Measurements from ENCODE around the gene INHBC.
"Not testable (repeated sequence)": the region's sequence is repeated elsewhere in the genome, so short reads cannot be mapped to it uniquely, and the experiment has no call there.

The INHBC gene, protein sequence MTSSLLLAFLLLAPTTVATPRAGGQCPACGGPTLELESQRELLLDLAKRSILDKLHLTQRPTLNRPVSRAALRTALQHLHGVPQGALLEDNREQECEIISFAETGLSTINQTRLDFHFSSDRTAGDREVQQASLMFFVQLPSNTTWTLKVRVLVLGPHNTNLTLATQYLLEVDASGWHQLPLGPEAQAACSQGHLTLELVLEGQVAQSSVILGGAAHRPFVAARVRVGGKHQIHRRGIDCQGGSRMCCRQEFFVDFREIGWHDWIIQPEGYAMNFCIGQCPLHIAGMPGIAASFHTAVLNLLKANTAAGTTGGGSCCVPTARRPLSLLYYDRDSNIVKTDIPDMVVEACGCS

DNA sequence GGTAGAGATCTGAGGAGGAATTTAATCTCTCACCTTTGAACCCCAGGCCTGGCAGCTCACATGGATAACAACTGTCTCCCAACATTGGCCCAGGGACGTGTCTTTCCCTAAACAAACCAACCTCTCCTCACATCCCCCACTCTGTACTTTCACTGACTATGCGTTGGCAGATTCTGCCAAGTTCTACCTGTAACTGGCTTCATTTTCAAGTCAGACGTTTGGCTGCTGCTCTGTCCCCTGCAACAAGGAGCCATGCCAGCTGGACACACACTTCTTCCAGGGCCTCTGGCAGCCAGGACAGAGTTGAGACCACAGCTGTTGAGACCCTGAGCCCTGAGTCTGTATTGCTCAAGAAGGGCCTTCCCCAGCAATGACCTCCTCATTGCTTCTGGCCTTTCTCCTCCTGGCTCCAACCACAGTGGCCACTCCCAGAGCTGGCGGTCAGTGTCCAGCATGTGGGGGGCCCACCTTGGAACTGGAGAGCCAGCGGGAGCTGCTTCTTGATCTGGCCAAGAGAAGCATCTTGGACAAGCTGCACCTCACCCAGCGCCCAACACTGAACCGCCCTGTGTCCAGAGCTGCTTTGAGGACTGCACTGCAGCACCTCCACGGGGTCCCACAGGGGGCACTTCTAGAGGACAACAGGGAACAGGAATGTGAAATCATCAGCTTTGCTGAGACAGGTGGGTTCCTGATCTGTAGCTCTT is at the start of gene INHBC:
Gene INHBC (plus strand): TSS at position 268 of the 707 bp plus-strand sequence. CDS start 103 bp downstream, at position 371.
- ATAC-seq (replicated peaks) = no peak
- H3K27me3 Mint-ChIP-seq = no peaks in the 10 kb centered on the region
- DNase-seq = no peak
- H3K4me1 Mint-ChIP-seq = peaks cover 11 to 14% of the 10 kb centered on the region in 2 donors
- peak within 1 kb of the TSS in 1 of 2 donors; percentile 3 for H3K4me3 Mint-ChIP-seq
- H3K9me3 Mint-ChIP-seq = no peaks in the 10 kb centered on the region
- peaks cover 0 to 5% of the 10 kb centered on the region in 2 donors for H3K36me3 Mint-ChIP-seq
- peak within 1 kb of the TSS; percentile 47 for H3K27ac Mint-ChIP-seq

DNA sequence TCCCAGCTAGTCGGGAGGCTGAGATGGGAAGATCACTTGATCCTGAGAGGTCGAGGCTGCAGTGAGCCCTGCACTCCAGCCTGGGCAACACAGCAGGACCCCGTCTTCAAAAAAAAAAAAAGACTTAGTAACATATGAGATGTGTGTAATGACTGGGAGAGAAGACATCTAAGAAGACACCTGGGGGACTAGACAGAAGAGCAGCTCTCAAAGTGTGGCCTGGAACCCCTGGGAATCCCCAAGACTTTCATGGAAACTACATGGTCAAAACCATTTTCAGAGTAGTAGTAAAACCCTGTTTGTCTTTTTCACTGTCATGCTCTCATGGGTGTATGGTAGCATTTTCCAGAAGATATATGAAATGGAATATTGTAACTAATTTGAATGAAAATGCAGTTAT is 49.0 kb upstream of the INHBC start:
- no peaks in the 10 kb centered on the region for H3K27me3 Mint-ChIP-seq
- peak; percentile 76 to 86 for ATAC-seq (replicated peaks)
- DNase-seq = no peak
- peaks cover 22 to 32% of the 10 kb centered on the region in 2 donors for H3K36me3 Mint-ChIP-seq
- H3K4me1 Mint-ChIP-seq = peaks cover 8 to 18% of the 10 kb centered on the region in 2 donors
- peak overlapping the region; percentile 69 for H3K27ac Mint-ChIP-seq
- peaks cover 0 to 1% of the 10 kb centered on the region in 2 donors for H3K9me3 Mint-ChIP-seq
- no peak overlapping the region for H3K4me3 Mint-ChIP-seq

DNA sequence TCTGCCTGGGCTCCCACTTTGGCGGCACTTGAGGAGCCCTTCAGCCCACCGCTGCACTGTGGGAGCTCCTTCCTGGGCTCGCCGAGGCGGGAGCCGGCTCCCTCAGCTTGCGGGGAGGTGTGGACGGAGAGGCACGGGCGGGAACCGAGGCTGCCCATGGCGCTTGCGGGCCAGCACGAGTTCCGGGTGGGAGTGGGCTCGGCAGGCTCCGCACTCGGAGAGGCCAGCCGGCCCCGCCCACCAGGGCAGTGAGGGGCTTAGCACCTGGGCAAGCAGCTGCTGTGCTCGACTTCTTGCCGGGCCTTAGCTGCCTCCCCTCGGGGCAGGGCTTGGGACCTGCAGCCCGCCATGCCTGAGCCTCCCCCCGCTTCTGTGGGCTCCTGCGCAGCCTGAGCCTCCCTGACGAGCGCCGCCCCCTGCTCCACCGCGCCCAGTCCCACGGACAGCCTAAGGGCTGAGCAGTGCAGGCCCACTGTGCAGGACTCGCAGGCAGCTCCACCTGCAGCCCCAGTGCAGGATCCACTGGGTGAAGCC is 48.3 kb upstream of the INHBC start:
- H3K9me3 Mint-ChIP-seq = peaks cover 0 to 1% of the 10 kb centered on the region in 2 donors
- DNase-seq (no peak), ATAC-seq (replicated peaks) (no peak)
- H3K27me3 Mint-ChIP-seq = no peaks in the 10 kb centered on the region
- H3K4me1 Mint-ChIP-seq = peaks cover 8 to 14% of the 10 kb centered on the region in 2 donors
- H3K4me3 Mint-ChIP-seq = no peak overlapping the region
- H3K36me3 Mint-ChIP-seq = peaks cover 19 to 28% of the 10 kb centered on the region in 2 donors
- peak overlapping the region; percentile 81 for H3K27ac Mint-ChIP-seq

DNA sequence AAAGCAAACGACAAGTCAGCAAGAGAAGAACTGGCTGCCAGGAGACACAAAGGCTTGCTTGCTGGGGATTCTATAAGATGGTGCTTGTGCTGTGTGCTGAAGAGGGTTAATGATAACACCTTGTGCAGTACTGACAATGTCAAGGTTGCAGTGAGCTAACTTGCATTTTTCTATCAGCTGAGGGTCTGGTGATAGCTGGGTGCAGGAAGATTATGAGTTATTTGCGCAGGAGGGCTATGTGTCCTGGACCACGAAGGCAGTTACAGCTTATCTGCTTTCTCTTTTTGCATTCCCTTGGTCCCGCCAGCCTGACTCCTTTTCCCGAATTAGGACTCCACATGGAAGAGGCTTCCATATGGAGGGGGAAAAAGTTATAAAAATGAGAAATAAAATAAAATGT is 46.2 kb upstream of the INHBC start:
- Mint-ChIP-seq H3K36me3 (peaks cover 24 to 35% of the 10 kb centered on the region in 2 donors), H3K27ac (no peak overlapping the region), H3K27me3 (no peaks in the 10 kb centered on the region), H3K4me1 (peaks cover 8 to 14% of the 10 kb centered on the region in 2 donors), H3K9me3 (peaks cover 0 to 1% of the 10 kb centered on the region in 2 donors), H3K4me3 (no peak overlapping the region)
- no peak for DNase-seq
- no peak for ATAC-seq (replicated peaks)

DNA sequence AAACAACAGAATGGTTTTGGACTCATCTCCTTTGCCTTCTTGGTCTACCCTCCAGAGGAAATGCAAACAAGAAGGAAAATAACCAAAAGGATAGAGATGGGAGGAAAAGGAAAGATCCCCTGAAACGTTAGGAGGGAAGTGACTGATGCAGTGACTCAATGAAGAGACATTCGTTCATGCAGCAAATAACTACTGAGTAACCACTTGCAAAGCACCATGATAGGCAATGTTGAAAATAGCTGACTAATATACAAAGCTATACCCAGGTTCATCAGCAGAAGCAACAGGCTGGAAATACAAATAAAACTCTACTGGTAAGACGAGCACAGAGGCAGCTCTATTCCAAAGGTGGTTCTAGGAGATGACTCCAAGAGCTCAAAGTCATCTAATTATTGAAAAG is 45.6 kb upstream of the INHBC start:
- Mint-ChIP-seq H3K27ac (no peak overlapping the region), H3K4me3 (no peak overlapping the region), H3K4me1 (peaks cover 8 to 14% of the 10 kb centered on the region in 2 donors), H3K9me3 (peaks cover 0 to 1% of the 10 kb centered on the region in 2 donors), H3K27me3 (no peaks in the 10 kb centered on the region), H3K36me3 (peaks cover 29 to 40% of the 10 kb centered on the region in 2 donors)
- ATAC-seq (replicated peaks) (no peak), DNase-seq (no peak)

DNA sequence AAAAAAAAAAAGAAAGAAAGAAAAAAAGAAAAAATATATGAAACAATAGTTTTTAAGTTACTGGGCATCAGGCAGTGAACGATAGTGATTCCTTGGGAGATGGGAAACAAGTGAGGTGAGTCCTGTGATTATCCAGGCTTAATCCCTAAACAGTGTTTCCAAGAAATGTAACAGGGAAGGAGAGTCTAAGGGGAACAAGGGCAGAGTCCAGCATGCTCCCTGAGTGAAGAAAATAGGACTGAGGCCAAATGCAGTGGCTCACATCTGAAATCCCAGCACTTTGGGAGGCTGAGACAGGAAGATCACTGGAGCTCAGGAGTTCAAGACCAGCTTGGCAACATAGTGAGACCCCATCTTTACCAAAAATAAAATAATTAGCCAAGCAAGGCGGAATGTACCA is 44.4 kb upstream of the INHBC start:
- Mint-ChIP-seq H3K27me3 (no peaks in the 10 kb centered on the region), H3K36me3 (peaks cover 35 to 45% of the 10 kb centered on the region in 2 donors), H3K4me1 (peaks cover 8 to 14% of the 10 kb centered on the region in 2 donors), H3K4me3 (no peak overlapping the region), H3K9me3 (peaks cover 0 to 1% of the 10 kb centered on the region in 2 donors), H3K27ac (peak overlapping the region; percentile 81)
- DNase-seq = no peak
- no peak for ATAC-seq (replicated peaks)

DNA sequence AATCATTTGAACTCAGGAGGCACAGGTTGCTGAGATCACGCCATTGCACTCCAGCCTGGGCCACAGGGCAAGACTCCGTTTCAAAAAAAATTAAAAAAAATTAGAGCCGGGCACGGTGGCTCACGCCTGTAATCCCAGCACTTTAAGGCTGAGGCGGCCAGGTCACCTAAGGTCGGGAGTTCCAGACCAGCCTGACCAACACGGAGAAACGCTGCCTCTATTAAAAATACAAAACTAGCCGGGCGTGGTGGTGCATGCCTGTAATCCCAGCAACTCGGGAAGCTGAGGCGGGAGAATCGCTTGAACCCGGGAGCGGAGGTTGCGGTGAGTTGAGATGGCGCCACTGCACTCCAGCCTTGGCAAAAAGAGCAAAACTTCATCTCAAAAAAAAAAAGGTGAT is 39.5 kb upstream of the INHBC start:
- DNase-seq (no peak), ATAC-seq (replicated peaks) (no peak)
- H3K27me3 Mint-ChIP-seq = no peaks in the 10 kb centered on the region
- H3K9me3 Mint-ChIP-seq = no peaks in the 10 kb centered on the region
- H3K27ac Mint-ChIP-seq = no peak overlapping the region
- peaks cover 24 to 30% of the 10 kb centered on the region in 2 donors for H3K36me3 Mint-ChIP-seq
- H3K4me1 Mint-ChIP-seq = peaks cover 0 to 4% of the 10 kb centered on the region in 2 donors
- no peak overlapping the region for H3K4me3 Mint-ChIP-seq

DNA sequence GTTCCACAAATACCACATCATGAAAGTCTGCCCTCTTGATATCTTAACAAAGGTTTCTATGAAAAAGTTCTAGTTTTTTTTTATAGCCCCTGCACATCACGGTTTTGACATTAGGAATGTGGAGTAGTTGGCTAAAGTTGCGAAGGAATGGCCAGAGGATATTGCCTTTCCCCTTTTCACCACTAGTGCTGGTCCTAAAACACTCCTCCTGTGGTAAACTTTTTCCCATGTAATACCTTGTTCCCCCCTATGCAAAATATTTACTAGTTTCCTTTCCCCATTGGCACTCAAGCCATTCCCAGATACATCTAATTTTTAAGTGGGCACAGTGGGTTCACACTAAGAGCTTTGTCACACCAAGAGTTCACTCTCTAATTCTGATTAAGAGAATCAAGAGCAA is 37.1 kb upstream of the INHBC start:
- Mint-ChIP-seq H3K9me3 (no peaks in the 10 kb centered on the region), H3K4me1 (peaks cover 5 to 6% of the 10 kb centered on the region in 2 donors), H3K4me3 (no peak overlapping the region), H3K27ac (no peak overlapping the region), H3K36me3 (peaks cover 17 to 20% of the 10 kb centered on the region in 2 donors), H3K27me3 (no peaks in the 10 kb centered on the region)
- no peak for ATAC-seq (replicated peaks)
- no peak for DNase-seq

DNA sequence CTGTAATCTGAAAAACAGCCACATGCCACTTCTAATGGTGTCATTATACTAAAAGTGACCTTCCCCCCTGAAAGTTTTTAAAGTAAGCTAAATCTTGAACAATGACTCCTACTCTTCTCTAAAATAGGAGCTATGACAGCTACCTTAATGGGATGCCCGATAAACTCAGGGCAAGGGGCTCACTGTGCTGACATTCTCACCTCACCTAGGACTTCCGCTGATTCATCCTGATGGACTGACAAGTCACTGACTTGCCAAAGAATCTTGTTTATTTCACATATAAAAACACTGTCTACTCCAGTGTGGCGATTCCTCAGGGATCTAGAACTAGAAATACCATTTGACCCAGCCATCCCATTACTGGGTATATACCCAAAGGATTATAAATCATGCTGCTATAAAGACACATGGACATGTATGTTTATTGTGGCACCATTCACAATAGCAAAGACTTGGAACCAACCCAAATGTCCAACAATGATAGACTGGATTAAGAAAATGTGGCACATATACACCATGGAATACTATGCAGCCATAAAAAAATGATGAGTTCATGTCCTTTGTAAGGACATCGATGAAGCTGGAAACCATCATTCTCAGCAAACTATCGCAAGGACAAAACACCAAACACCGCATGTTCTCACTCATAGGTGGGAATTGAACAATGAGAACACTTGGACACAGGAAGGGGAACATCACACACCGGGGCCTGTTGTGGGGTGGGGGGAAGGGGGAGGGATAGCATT is 34.7 kb upstream of the INHBC start:
- not testable (repeated sequence) for DNase-seq; H3K36me3 Mint-ChIP-seq; H3K27me3 Mint-ChIP-seq; H3K4me1 Mint-ChIP-seq; H3K27ac Mint-ChIP-seq; H3K9me3 Mint-ChIP-seq; ATAC-seq (replicated peaks); H3K4me3 Mint-ChIP-seq

DNA sequence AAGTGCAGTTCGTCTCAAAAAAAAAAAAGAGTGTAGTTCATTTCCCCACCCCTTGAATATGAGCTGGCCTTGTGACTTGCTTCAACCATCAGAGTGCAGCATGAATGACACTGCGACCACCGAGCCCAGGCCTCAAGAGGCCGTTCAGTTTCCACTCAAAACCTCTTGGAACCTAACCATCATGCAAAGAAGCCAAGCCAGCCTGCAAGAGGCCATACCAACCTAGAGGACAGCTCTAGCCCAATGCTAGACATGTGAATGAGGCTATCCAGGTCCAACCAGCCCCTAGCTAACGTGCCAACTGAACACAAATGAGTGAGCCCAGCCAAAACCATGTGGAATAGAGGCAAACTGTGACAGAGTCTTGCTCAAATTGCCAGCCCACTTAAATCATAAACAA is 33.4 kb upstream of the INHBC start:
- Mint-ChIP-seq H3K27ac (no peak overlapping the region), H3K4me3 (no peak overlapping the region), H3K36me3 (peaks cover 0 to 6% of the 10 kb centered on the region in 2 donors), H3K4me1 (peaks cover 6 to 11% of the 10 kb centered on the region in 2 donors), H3K9me3 (no peaks in the 10 kb centered on the region), H3K27me3 (no peaks in the 10 kb centered on the region)
- DNase-seq = no peak
- no peak for ATAC-seq (replicated peaks)

DNA sequence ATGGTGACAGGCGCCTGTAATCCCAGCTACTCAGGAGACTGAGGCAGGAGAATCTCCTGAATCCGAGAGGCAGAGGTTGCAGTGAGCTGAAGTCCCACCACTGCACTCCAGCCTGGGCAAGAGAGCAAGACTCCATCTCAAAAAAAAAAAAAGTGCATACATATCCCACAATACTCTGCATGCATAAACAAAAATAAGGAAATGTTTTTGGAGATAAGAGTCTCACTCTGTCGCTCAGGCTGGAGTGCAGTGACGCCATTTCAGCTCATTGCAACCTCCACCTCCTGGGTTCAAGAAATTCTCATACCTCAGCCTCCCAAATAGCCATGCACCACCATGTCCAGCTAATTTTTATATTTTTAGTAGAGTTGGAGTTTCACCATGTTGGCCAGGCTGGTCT is 32.4 kb upstream of the INHBC start:
- not testable (repeated sequence) for H3K27me3 Mint-ChIP-seq; H3K36me3 Mint-ChIP-seq; H3K9me3 Mint-ChIP-seq; DNase-seq; ATAC-seq (replicated peaks); H3K27ac Mint-ChIP-seq; H3K4me3 Mint-ChIP-seq
- H3K4me1 Mint-ChIP-seq = peaks cover 6 to 11% of the 10 kb centered on the region in 2 donors

DNA sequence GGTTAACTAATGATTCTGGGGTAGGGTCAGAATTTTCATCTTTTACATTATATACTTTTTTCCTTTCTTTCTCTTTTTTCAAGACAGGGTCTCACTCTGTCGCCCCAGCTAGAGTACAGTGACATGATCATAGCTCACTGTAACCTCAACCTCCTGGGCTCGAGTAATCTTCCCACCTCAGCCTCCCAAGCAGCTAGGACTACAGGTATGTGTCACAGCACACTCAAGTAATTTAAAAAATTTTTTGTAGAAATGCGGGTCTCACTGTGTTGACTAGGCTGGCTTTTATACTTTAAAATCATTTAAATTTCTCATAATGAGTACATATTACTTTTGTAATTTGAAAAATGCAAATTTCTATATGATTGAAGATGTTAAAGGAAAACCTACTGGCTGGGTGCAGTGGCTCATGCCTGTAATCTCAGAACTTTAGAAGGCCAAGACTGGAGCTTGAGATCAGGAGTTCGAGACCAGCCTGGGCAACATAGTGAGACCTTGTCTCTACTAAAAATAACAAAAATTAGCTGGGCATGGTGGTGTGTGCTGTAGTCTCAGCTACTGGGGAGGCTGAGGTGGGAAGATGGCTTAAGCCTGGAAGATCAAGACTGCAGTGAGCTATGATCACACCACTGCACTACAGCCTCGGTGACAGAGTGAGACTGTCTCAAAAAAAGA is 29.5 kb upstream of the INHBC start:
- DNase-seq = no peak
- H3K36me3 Mint-ChIP-seq = peaks cover 0 to 3% of the 10 kb centered on the region in 2 donors
- H3K4me1 Mint-ChIP-seq = peaks cover 3 to 11% of the 10 kb centered on the region in 2 donors
- H3K27ac Mint-ChIP-seq = peak overlapping the region; percentile 63
- no peaks in the 10 kb centered on the region for H3K9me3 Mint-ChIP-seq
- no peaks in the 10 kb centered on the region for H3K27me3 Mint-ChIP-seq
- ATAC-seq (replicated peaks) = peak; percentile 45 to 56
- no peak overlapping the region for H3K4me3 Mint-ChIP-seq

DNA sequence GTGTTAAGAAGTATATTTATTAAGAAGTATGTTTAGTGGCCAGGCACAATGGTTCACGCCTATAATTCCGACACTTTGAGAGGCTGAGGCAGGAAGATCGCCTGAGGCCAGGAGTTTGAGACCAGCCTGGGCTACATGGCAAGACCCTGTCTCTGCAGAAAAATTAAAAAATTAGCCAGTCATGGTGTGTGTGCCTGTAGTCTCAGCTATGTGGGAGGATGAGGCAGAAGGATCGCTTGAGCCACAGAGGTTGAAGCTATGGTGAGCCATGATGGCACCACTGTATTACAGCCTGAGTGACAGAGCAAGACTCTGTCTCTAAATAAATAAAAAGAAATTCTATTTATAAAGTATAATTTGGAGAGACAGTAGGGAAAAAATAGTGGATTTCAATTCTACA is 24.1 kb upstream of the INHBC start:
- ATAC-seq (replicated peaks) = no peak
- H3K4me3 Mint-ChIP-seq = no peak overlapping the region

More for the DNA sequence above, 24.1 kb upstream of the INHBC start:
- Mint-ChIP-seq H3K27me3 (no peaks in the 10 kb centered on the region), H3K27ac (no peak overlapping the region), H3K36me3 (peaks cover 3 to 4% of the 10 kb centered on the region in 2 donors), H3K4me1 (peaks cover 5 to 25% of the 10 kb centered on the region in 2 donors), H3K9me3 (no peaks in the 10 kb centered on the region)
- no peak for DNase-seq
